Gastroesophageal sphincter (tissue), 4 donors: ENCODE measurements around the gene CBX7. TPM values are rescaled to one million over a fixed set of nuclear protein-coding genes. Genes with fewer than 3 reads are reported as not detected.

Source experiments
- ATAC-seq: fragments of 150-250 bp; one replicate; pipeline ENCODE4 v1.9.1; 2016; ENCODE audit warnings: mild to moderate bottlenecking, moderate library complexity
- H3K27ac ChIP-seq, 4 donors: fragments of 200-600 bp; sonication (generic) in 3 of 4; 1 replicate in 3 of 4; 2 replicates in 1 of 4; pipeline ENCODE4 v1.5.1; 2016 to 2019
- H3K27me3 ChIP-seq: fragments of 200-600 bp; sonication (generic); one replicate; pipeline ENCODE4 v1.5.1; 2019
- H3K36me3 ChIP-seq, 2 donors: fragments of 200-600 bp; sonication (generic); one replicate each; pipeline ENCODE4 v1.5.1; 2019; ENCODE audit warnings: control low read depth in 1 of 2
- H3K4me1 ChIP-seq, 3 donors: fragments of 200-600 bp; sonication (generic); 1 replicate in 2 of 3; 2 replicates in 1 of 3; pipeline ENCODE4 v1.5.1; 2016 to 2019; ENCODE audit warnings: control low read depth in 2 of 3
- H3K4me3 ChIP-seq, 2 donors: fragments of 200-600 bp; sonication (generic); one replicate each; pipeline ENCODE4 v1.5.1; 2019; ENCODE audit warnings: mild to moderate bottlenecking in 1 of 2, moderate library complexity in 1 of 2
- H3K9me3 ChIP-seq, 3 donors: fragments of 200-600 bp; sonication (generic); one replicate each; pipeline ENCODE4 v1.5.1; 2017 to 2019; ENCODE audit warnings: control low read depth in 2 of 3
- CTCF ChIP-seq, 4 experiments: fragments of 200-600 bp in 2 of 4; fragments of 450-650 bp in 2 of 4; sonication (generic) in 1 of 4; IDR thresholded peaks; one replicate each; pipeline ENCODE4 v1.5.1; 2017 to 2019; ENCODE audit warnings: antibody characterized with exemption in 4 of 4, mild to moderate bottlenecking in 2 of 4, moderate library complexity in 2 of 4
- EP300 ChIP-seq: sonication (generic); formaldehyde crosslinking; IDR thresholded peaks from one replicate; pipeline ENCODE4 v1.6.1; 2017; ENCODE audit warnings: antibody characterized with exemption, mild to moderate bottlenecking
- POLR2A ChIP-seq, 2 donors: fragments of 450-650 bp; IDR thresholded peaks; one replicate each; pipeline ENCODE4 v1.6.1; 2017; ENCODE audit warnings: antibody characterized with exemption in 2 of 2, mild to moderate bottlenecking in 2 of 2, moderate library complexity in 1 of 2
- POLR2AphosphoS5 ChIP-seq: sonication (generic); formaldehyde crosslinking; IDR thresholded peaks from one replicate; pipeline ENCODE4 v1.6.1; 2017; ENCODE audit warnings: antibody characterized with exemption
- WGBS, 2 donors: methylation state at CpG; one replicate each; pipeline ENCODE4 v1.1.5; 2018; ENCODE audit warnings: low coverage in 1 of 2; 5-methylcytosine and 5-hydroxymethylcytosine counted together
- total RNA-seq, 4 donors: library from RNA; depleted of rRNA; stranded (reverse); fragments of >200 nt; gene quantifications; one replicate each; pipeline ENCODE4 v1.1.0, GENCODE V29; 2016

CBX7 gene
- total RNA-seq, 4 donors from 2014 or later, result 102 to 223 (median 171) TPM

GRCh38 chr22:39177456-39177775 is 24.9 kb upstream of the CBX7 start:
- Histone ChIP-seq H3K4me1 (peaks cover 3 to 67% (median 55%) of the 10 kb centered on the region in 3 donors), H3K27ac (peak overlapping the region in 3 of 4 donors; percentile 71 to 78 (median 75)), H3K4me3 (no peak overlapping the region), H3K9me3 (peaks cover 0 to 10% (median 0%) of the 10 kb centered on the region in 3 donors), H3K36me3 (no peaks in the 10 kb centered on the region), H3K27me3 (peaks cover 4% of the 10 kb centered on the region)
- no peak for ATAC-seq
- WGBS, 2 donors, result no CpG with 5 or more reads among the region's 2 CpGs
- TF ChIP-seq POLR2A (IDR thresholded peaks at IDR 0.05) (no peak), POLR2AphosphoS5 (no peak), CTCF (IDR thresholded peaks at IDR 0.05) (no peak), EP300 (no peak)

GRCh38 chr22:39176714-39177455 is 24.4 kb upstream of the CBX7 start:
- no CpG with 5 or more reads among the region's 14 CpGs for WGBS, 2 donors
- Histone ChIP-seq H3K27me3 (no peaks in the 10 kb centered on the region), H3K9me3 (peaks cover 0 to 5% (median 0%) of the 10 kb centered on the region in 3 donors), H3K27ac (peak overlapping the region in 3 of 4 donors; percentile 71 to 78 (median 75)), H3K4me3 (no peak overlapping the region), H3K4me1 (peaks cover 3 to 72% (median 55%) of the 10 kb centered on the region in 3 donors), H3K36me3 (no peaks in the 10 kb centered on the region)
- no peak for ATAC-seq
- TF ChIP-seq EP300 (no peak), POLR2A (IDR thresholded peaks at IDR 0.05) (no peak), CTCF (IDR thresholded peaks at IDR 0.05) (no peak), POLR2AphosphoS5 (no peak)

- peak; percentile 74 for ATAC-seq
- peak overlapping the region in 1 of 2 donors; percentile 10 for H3K4me3 ChIP-seq
Observed at GRCh38 chr22:39176143-39176713, 23.7 kb upstream of the CBX7 start.

GRCh38 chr22:39175353-39176142 is 23.1 kb upstream of the CBX7 start:
- WGBS, 2 donors, result 60 to 87% methylated on average over 1 to 3 of the region's 18 CpGs
- no peak for ATAC-seq

More at GRCh38 chr22:39176143-39176713, 23.7 kb upstream of the CBX7 start:
- Histone ChIP-seq H3K36me3 (no peaks in the 10 kb centered on the region), H3K4me1 (peaks cover 3 to 79% (median 58%) of the 10 kb centered on the region in 3 donors), H3K9me3 (no peaks in the 10 kb centered on the region), H3K27ac (peak overlapping the region in 3 of 4 donors; percentile 71 to 78 (median 75)), H3K27me3 (no peaks in the 10 kb centered on the region)
- TF ChIP-seq EP300 (peak; percentile 53), POLR2AphosphoS5 (peak; percentile 97), POLR2A (IDR thresholded peaks at IDR 0.05) (no peak)
- WGBS, 2 donors, result 20% methylated on average over 1 of the region's 23 CpGs; no CpG with 5 or more reads in 1 of the 2 donors

More at GRCh38 chr22:39175353-39176142, 23.1 kb upstream of the CBX7 start:
- no peaks in the 10 kb centered on the region for H3K9me3 ChIP-seq
- H3K27me3 ChIP-seq, result no peaks in the 10 kb centered on the region
- no peak for TF ChIP-seq CTCF (IDR thresholded peaks at IDR 0.05)
- no peak for TF ChIP-seq POLR2A (IDR thresholded peaks at IDR 0.05)
- TF ChIP-seq EP300, result no peak
- TF ChIP-seq POLR2AphosphoS5, result no peak
- no peak overlapping the region for H3K4me3 ChIP-seq
- H3K27ac ChIP-seq, result peak overlapping the region in 3 of 4 donors; percentile 71 to 78 (median 75)
- H3K36me3 ChIP-seq, result no peaks in the 10 kb centered on the region
- peaks cover 3 to 85% (median 62%) of the 10 kb centered on the region in 3 donors for H3K4me1 ChIP-seq
